Stimulated activated CD8-positive, alpha-beta memory T cell treated with anti-CD3 and anti-CD28 coated beads, Interleukin-4, amount 100 ng/mL, for 48 hours (primary cell): ENCODE results near the gene GPR17.

ENCODE experiments used
- DNase-seq: peaks from one replicate; pipeline ENCODE4 v3.0.0-alpha.2; 2020

The GPR17 gene

DNA sequence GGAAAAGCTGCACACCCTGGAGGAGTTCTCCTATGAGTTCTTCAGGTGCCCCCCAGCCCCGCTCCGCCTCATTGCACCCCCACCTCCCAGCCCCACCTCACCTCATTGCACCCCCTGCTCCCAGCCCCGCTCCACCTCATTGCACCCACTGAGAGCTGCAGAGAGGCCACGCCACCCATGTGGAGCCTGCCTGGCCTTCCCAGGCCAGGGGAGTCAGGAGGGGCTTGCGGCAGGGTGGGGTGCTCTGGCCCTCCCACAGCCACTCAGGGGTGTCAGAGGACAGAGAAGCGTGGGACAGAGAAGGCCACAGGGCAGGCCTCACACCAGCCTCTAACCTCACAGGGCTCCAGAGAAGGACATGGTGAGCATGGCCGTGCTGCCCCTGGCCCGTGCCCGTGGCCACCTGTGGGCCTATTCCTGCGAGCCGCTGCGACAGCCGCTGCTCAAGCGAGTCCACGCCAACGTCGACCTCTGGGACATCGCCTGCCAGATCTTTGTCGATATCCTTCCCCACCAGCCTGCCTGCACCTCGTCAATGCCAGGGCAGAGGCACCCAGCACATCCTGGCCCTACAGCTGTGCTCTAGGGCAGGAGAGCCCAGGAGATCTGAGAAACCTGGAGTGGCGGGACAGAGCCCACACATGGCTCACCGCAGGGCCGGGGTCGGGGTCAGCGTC is 15.0 kb upstream of the GPR17 start:
- no peak for DNase-seq

GRCh38 chr2:127631541-127631996 is 14.4 kb upstream of the GPR17 start:
- no peak for DNase-seq

DNA sequence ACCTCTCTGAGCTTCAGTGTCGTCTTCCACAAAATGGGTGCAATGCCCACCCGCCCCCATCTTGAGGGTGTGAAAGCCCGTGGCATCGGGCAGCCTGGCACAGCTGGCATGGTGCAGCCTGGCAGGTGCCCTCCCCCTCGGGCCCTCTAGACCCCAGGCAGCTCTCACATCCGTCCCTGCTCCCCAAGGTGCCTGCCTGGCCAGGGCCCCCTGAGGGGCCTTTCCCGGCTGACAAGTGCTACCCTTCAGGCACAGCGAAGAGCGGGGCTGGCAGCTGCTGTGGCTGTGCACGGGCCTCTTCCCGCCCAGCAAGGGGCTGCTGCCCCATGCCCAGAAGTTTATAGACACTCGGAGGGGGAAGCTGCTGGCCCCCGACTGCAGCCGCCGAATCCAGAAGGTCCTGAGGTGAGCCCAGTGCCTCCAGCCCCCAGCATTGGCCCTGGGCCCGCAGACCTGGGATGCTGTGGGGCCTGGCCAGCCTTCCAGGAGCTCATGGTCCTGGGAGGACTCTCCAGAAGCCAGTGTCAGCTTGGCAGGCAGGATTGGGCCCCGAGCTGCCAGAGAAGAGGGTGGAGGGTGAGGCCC is 13.9 kb upstream of the GPR17 start:
- DNase-seq, result no peak

DNA sequence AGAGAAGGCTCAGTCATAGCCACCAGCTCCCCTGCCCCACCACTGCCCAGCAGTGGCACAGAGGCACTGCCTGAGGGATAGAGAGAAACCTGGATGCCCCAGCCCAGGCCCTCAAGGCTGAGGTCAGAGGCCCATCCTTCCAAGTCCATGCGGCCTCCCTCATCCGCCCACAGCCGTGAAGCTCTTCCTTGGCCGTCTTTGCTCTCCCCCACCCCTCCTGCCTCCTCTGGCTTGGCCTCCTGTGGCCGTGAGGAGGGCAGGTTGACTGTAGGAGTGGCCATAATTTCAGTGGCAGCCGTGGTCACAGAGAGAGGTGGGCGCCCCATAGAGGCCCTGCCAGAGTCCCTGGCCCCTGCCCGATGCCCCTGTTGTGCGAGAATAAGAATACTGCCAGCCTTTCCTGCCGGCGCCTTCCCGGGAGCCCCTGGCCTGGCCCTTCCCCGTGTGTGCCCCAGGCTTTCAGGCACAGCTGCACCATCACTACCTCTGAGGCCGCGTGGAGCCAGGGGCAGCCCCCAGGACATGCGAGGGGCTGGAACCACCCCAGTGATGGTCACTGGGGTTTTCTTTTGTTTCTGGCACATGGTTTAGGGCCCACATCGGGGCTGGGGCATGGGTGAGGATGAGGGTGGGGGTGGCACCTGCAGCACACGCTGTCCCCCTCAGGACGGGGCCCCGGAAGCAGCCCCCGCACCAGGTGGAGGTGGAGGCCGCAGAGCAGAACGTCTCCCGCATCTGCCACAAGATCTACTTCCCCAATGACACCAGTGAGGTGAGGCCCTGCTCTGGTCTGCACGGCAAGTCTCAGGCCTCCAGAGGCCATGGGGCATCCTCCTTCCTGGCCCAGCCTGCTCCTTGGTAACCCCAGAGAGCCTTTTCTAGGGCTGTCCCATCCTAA is 13.1 kb upstream of the GPR17 start:
- DNase-seq, result no peak

DNA sequence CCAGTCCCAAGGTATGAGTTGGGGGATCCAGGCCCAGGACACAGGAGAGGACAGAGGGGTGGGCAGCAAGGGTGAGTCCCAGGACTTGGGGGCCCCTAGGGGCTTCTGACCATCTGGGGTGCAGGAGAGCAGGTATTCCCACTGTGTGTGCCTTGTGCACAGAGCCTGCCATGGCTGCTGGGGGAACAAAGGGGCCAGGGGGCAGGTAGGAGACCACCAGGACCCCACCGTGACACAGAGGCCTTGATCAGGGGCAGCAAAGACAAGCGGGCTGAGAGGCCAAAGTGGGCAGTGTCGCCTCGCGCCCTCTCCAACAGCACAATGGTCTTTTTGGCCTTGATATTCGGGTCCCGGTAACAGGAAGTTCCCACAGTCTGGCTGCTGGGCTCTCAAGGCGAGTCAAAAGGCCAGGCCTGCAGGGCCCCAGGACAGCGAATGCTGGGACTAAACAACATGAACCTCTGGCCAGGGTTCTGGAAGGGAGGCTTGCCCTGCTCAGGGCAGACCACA is 12.3 kb upstream of the GPR17 start:
- no peak for DNase-seq

DNA sequence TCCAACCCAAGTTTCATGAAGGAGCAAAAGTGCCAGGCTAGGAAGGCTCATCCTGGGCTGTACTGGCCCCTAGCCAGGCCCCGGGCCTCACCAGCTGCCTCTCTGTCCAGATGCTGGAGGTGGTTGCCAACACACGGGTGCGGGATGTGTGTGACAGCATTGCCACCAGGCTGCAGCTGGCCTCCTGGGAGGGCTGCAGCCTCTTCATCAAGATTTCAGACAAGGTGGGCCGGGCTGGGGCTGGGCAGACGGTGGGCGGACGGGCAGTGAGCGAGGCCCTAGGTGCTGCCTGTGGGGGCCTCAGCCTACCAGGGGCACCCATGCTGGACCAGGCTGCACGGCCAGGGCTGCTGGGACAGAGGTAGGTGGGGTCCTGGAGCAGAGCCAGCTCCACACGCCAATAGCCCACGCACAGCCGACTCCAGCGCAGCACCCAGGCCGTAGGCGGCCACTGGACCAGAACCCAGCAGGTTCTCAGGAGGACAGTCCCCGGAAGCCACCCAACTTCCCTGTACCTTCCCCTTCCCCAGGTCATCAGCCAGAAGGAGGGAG is 11.8 kb upstream of the GPR17 start:
- no peak for DNase-seq

DNA sequence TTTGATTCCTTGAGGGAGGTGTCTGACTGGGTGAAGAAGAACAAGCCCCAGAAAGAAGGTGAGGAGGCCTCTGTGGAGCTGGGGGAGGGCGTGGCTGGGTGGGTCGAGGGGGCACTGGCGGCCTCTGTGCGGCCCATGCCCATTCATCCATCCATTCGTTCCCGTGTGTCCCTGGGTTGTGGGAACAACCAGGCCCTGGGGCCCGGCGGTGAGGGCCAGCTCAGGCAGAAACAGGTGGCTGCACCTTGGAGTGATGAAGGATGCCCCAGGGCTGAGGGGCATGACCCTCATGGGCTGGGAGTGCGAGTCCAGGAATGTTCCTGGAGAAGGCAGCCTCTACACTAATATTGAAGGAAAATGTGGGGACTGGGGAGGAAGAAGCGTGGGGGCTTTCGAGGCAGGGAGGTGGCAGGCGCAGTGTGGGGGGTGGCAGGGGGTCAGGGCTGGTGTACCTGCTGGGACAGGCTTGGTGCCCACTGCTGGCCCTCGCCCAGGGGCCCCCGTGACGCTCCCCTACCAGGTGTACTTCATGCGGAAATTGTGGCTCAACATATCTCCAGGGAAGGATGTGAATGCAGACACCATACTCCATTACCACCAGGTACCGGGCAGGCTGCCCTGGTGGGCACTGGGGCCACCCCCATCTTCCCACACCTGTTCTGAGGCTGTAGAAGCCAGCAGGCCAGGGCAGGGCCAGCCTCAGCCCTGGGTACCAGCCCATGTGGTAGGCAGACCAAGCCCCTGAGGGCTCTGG is 11.2 kb upstream of the GPR17 start:
- DNase-seq, result no peak

GRCh38 chr2:127635380-127636237 is 10.3 kb upstream of the GPR17 start:
- DNase-seq, result no peak

DNA sequence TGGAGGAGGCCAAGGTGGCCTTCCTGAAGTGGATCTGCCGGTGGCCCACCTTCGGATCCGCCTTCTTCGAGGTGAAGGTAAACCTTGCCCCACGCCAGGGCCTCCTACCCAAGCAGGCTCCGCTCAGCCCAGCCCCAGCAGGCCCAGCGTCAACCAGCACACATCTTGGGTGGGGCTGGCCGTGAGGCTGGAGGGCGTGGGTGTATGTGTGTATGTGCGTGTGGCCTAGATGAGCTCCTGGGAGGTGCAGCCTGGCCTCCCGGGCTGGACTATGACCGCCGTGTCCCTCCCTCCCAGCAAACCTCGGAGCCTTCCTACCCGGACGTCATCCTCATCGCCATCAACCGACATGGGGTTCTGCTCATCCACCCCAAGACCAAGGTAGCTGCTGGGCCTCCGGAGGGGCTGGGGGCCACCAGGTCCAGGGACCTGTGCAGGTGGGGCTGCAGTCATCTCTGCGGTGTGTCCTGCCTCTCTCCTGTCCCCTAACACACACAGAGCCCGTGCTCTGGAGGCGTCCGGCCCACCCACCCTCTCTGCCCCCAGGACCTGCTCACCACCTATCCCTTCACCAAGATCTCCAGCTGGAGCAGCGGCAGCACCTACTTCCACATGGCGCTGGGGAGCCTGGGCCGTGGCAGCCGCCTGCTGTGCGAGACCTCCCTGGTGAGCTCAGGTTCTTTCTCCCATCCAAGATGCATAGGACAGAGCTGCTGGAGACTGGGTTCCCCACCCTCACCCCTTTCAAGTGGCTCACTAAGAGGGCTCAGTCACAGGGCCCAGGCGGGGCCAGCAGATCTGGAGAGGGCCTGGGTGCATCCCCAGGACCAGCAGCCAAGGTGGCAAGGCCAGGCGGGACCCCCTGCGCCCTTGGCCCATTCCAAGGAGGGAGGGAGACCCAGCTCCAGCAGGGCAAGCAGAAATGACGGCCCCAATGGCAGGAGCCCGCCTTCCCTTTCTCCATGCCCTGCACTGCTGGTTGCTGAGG is 9.4 kb upstream of the GPR17 start:
- no peak for DNase-seq

DNA sequence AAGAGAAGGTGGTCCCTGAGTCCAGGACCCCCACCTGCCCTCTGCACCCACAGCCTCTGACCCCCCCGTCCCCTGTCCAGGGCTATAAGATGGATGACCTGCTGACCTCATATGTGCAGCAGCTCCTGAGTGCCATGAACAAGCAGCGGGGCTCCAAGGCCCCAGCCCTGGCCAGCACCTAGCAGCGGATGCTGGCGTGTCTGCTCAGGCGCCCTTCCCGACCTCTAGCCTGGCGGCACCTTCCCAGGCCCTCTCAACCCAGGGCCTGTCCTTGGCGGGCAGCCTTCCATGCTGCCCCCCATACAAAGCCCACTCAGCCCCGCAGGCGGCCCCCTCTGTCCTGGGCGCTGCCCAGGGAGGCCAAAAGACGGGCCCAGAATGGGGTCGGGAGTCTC is 8.7 kb upstream of the GPR17 start:
- no peak for DNase-seq

- no peak for DNase-seq
Measured at GRCh38 chr2:127637725-127638252, 8.2 kb upstream of the GPR17 start.

DNA sequence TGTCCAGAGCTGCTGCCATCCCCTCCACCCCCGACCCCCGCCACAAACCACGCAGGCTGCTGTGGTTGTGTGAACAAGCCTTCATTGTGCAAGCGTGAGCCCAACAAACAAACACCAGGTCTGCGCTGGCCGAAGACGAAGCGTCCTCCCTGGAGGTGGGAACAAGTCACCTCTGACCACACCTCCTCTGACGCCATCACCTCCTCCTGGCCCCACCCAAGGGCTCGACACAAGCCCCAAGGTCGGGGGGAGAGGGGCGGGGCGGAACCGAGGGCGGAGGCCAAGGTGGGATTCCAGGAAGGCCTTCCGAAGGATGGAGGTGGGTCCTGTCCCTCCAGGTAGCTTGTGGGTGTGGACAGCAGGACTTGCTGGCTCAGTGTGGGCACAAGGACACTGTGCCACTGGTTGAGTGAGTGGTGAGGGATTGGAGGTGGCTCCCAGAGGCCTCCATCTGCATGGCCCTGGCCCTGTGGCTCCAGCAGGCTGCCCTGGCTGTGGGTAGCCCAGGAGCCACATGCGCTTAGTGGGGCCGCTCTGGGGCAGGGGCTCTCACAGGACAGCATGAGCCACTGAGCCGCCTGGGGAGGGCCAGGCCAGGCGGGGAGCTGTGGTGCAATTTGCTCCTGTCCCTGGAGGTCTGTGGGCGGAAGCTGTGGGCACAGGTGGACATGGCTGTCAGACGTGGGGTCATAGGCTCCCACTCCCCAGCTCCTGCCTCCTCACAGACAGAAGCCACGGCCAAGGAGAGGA is 7.4 kb upstream of the GPR17 start:
- DNase-seq, result no peak

- DNase-seq, result no peak
Measured at GRCh38 chr2:127639111-127639474, 6.9 kb upstream of the GPR17 start.

DNA sequence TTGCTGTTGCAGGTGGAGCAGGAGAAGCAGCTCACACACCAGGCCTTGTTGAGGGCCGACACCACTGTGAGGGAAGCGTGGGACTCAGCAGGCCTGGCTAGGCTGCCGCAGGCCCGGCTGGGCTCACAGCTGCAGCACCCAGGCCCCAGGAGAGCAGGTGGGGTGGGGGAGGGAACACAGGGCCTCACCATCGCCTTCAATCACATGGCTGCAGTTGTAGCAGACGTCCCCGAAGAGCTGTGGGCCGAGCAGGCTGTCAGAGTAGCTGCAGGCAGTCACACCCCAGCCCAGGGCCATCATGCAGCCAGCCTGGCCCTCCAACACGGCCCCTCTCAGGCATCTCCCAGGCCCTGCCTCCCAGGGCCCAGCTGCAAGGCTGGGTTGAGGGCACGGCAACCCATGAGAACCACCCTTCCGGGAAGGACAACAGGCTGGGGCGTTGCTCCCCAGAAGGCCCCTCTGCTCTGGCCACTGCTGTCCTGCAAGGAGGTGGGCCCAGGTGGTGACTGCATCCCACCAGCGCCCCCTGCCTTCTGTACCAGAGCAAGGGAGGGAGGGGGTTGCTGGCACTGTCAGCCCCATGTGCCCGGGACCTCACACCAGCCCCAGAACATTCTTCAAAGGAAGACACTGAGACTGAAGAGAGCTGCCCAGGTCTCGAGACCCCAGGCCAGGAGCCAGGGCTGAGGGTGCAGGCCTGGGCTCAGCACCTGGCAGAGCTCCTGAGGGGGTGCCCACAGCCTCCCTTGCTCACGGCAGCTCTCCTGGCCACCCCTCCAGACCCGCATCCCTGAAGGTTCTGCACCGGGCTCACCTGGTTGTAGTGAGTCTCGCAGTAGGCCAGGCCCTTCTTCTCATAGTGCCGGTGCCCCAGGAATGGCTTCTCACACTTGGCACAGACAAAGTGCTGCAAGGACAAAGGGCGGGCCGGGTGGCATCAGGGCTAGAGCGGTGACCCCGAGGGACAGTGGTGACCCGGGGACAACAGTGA is 5.6 kb upstream of the GPR17 start:
- DNase-seq, result peak; percentile 64

DNA sequence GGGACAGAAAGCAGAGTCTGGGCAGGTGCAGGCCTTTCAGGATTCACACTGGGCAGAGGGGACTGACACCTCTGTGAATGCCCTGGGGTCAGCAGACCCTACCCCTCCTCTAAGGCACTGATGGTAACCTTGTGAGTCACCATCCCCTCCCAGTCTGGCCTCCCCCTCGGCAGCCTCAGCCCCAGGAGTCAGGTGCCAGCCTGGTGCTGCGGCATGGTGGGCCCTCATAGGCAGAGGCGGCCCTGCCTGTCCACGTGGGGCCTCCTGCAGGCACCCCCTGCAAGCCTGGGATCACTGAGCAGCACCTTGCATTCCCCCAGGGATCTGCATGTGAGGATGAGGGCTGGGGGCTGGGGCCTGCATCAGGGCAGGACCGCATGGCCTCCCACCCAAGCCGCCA is 4.8 kb upstream of the GPR17 start:
- no peak for DNase-seq

DNA sequence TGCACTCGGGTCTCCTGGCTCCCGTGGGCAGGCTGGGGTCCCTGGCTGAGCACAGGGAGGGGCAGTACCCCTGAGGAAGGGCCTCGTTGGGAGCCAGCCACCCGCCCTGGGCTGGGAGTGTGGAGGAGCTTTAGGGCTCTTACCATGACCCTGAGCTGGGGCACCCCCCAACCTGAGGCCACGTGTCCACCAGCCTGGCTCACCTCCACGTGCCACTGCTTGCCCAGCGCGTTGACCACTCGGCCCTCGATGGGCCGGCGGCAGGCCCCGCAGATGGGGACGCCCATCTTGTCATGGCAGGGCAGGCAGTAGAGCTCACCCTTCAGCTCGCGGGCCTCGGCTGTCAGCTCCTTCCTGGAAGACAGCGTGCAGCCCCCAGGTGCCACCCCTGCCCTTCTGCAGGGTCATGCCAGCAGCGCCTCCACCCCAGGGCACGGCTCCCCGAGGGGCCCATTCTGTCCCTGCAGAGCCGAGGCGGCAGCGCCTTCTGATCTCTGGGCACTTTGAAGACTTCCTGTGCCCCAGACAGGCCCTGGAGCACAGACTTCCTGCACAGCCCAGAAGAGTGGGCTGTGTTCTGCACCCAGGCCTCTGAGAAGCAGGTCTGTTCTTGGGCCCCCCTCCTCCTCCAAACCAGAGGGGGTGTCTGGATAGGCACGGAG is 4.0 kb upstream of the GPR17 start:
- peak; percentile 44 for DNase-seq

DNA sequence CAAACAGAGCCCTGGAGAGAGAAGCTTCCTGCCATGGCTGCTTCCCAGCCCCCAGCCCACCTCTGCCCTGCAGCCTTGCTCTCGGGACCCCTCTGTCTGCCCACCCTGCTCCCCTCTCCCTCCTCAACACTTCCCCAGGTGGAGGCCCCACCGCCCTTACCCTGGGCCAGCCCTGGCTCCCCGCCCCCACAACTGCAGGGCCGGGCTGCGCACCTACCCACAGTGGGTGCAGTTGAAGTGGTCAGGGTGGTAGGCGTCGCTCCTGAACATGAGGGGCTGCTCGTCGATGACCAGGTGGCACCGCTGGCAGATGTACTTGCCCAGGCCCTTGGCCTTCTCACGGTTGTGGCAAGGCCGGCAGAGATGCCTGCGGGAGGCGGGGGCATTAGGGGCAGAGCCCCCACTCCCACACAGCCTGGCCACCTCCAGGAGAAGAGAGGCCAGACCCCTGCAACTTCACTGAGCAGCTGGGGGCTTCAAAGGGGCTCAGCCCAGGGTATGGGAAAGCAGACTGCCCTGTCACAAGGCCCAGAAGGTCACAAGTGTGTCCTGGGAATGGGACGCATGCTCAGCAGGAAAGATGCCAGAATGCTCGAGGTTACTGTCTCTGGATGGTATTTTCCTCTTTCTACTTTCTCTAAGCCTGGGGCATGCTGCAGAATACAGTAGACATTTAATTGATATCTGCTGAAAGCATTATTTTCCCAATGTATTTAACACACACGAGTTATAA is 3.1 kb upstream of the GPR17 start:
- DNase-seq, result no peak
